ENCODE data around the gene MAGI2.
A peak's percentile ranks its signal among the peaks of the same experiment; 100 is the strongest.

MAGI2 gene

GRCh38 chr7:78232806-78233205 lies 1220.7 kb downstream of the MAGI2 start:
- H3K4me3 ChIP-seq (replicated peaks; ENCODE audit: low read depth, low read length) = no peak overlapping the region
- DNase-seq (ENCODE audit: extremely low read depth, low read depth) = peak; percentile 9
- TF ChIP-seq CTCF (IDR thresholded peaks at IDR 0.05; ENCODE audit: low read depth, low read length, missing control alignments) = no peak

GRCh38 chr7:78226059-78226719 lies 1227.3 kb downstream of the MAGI2 start:
- DNase-seq (ENCODE audit: extremely low read depth, low read depth) = peak; percentile 47
- TF ChIP-seq CTCF (IDR thresholded peaks at IDR 0.05; ENCODE audit: low read depth, low read length, missing control alignments) = peak; percentile 73
- H3K4me3 ChIP-seq (replicated peaks; ENCODE audit: low read depth, low read length) = no peak overlapping the region

- no peak for TF ChIP-seq CTCF (IDR thresholded peaks at IDR 0.05; ENCODE audit: low read depth, low read length, missing control alignments)
- DNase-seq (ENCODE audit: extremely low read depth, low read depth) = no peak
- H3K4me3 ChIP-seq (replicated peaks; ENCODE audit: low read depth, low read length) = no peak overlapping the region
Measured at GRCh38 chr7:78225534-78225933, 1227.9 kb downstream of the MAGI2 start.

GRCh38 chr7:78224923-78225322 lies 1228.5 kb downstream of the MAGI2 start:
- DNase-seq (ENCODE audit: extremely low read depth, low read depth) = no peak
- TF ChIP-seq CTCF (IDR thresholded peaks at IDR 0.05; ENCODE audit: low read depth, low read length, missing control alignments) = no peak
- no peak overlapping the region for H3K4me3 ChIP-seq (replicated peaks; ENCODE audit: low read depth, low read length)

- DNase-seq (ENCODE audit: extremely low read depth, low read depth) = no peak
- no peak for TF ChIP-seq CTCF (IDR thresholded peaks at IDR 0.05; ENCODE audit: low read depth, low read length, missing control alignments)
- no peak overlapping the region for H3K4me3 ChIP-seq (replicated peaks; ENCODE audit: low read depth, low read length)
Measured at GRCh38 chr7:78223598-78223997, 1229.9 kb downstream of the MAGI2 start.

- H3K4me3 ChIP-seq (replicated peaks; ENCODE audit: low read depth, low read length) = no peak overlapping the region
- TF ChIP-seq CTCF (IDR thresholded peaks at IDR 0.05; ENCODE audit: low read depth, low read length, missing control alignments) = no peak
- no peak for DNase-seq (ENCODE audit: extremely low read depth, low read depth)
Measured at GRCh38 chr7:78222001-78222751, 1231.3 kb downstream of the MAGI2 start.

Data from HFF-Myc (cell line).